GM18519 (cell line): ENCODE results near the gene SNRNP48.

ENCODE experiments used
- ATAC-seq: cut with Tn5 transposase; IDR thresholded peaks from one replicate; pipeline ENCODE4 v1.9.1; 2021; ENCODE audit warnings: mild to moderate bottlenecking, moderate library complexity; ENCODE audit not compliant: unreplicated experiment, low FRiP score

SNRNP48 gene

GRCh38 chr6:7590918-7591302 is 912 bp downstream of the SNRNP48 start:
- ATAC-seq, result no peak

GRCh38 chr6:7591770-7592169 is 1.8 kb downstream of the SNRNP48 start:
- ATAC-seq, result no peak

- ATAC-seq, result no peak
Observed at GRCh38 chr6:7593229-7593628, 3.2 kb downstream of the SNRNP48 start.

GRCh38 chr6:7594579-7595125 is 4.7 kb downstream of the SNRNP48 start:
- no peak for ATAC-seq

GRCh38 chr6:7604003-7604402 is 14.0 kb downstream of the SNRNP48 start:
- no peak for ATAC-seq

- no peak for ATAC-seq
Observed at GRCh38 chr6:7604506-7604905, 14.5 kb downstream of the SNRNP48 start.

GRCh38 chr6:7615611-7616383 is 25.8 kb downstream of the SNRNP48 start:
- no peak for ATAC-seq

GRCh38 chr6:7617801-7618764 is 28.1 kb downstream of the SNRNP48 start:
- no peak for ATAC-seq

- no peak for ATAC-seq
Observed at GRCh38 chr6:7621761-7622160, 31.8 kb downstream of the SNRNP48 start.

GRCh38 chr6:7624796-7625710 is 35.1 kb downstream of the SNRNP48 start:
- ATAC-seq, result no peak

GRCh38 chr6:7628479-7628878 is 38.5 kb downstream of the SNRNP48 start:
- ATAC-seq, result no peak

- ATAC-seq, result no peak
Observed at GRCh38 chr6:7628909-7629308, 38.9 kb downstream of the SNRNP48 start.

GRCh38 chr6:7629321-7629720 is 39.3 kb downstream of the SNRNP48 start:
- ATAC-seq, result no peak

GRCh38 chr6:7630792-7631191 is 40.8 kb downstream of the SNRNP48 start:
- ATAC-seq, result no peak

GRCh38 chr6:7631466-7631865 is 41.5 kb downstream of the SNRNP48 start:
- ATAC-seq, result no peak

- no peak for ATAC-seq
Observed at GRCh38 chr6:7632501-7633290, 42.7 kb downstream of the SNRNP48 start.

GRCh38 chr6:7633361-7633760 is 43.4 kb downstream of the SNRNP48 start:
- no peak for ATAC-seq

- no peak for ATAC-seq
Observed at GRCh38 chr6:7636151-7636550, 46.2 kb downstream of the SNRNP48 start.

GRCh38 chr6:7637533-7637932 is 47.5 kb downstream of the SNRNP48 start:
- ATAC-seq, result no peak
